Testis (tissue), 2 donors: Measurements from ENCODE around the gene TFB2M.

Source experiments
- POLR2A ChIP-seq: fragments of 450-650 bp; IDR thresholded peaks from one replicate; pipeline ENCODE4 v1.6.1; 2017; ENCODE audit warnings: antibody characterized with exemption, mild to moderate bottlenecking, moderate library complexity
- TF ChIP-seq, protein P1 (sequence below), 3 experiments: fragments of 450-650 bp in 2 of 3; fragments of 200-600 bp in 1 of 3; sonication (generic) in 1 of 3; IDR thresholded peaks; one replicate each; pipeline ENCODE4 v1.5.1; 2016 to 2019; ENCODE audit warnings: antibody characterized with exemption in 3 of 3, mild to moderate bottlenecking in 2 of 3, moderate library complexity in 1 of 3

GRCh38 chr1:246582301-246583055 is 16.4 kb upstream of the TFB2M start:
- TF ChIP-seq, protein P1, sequence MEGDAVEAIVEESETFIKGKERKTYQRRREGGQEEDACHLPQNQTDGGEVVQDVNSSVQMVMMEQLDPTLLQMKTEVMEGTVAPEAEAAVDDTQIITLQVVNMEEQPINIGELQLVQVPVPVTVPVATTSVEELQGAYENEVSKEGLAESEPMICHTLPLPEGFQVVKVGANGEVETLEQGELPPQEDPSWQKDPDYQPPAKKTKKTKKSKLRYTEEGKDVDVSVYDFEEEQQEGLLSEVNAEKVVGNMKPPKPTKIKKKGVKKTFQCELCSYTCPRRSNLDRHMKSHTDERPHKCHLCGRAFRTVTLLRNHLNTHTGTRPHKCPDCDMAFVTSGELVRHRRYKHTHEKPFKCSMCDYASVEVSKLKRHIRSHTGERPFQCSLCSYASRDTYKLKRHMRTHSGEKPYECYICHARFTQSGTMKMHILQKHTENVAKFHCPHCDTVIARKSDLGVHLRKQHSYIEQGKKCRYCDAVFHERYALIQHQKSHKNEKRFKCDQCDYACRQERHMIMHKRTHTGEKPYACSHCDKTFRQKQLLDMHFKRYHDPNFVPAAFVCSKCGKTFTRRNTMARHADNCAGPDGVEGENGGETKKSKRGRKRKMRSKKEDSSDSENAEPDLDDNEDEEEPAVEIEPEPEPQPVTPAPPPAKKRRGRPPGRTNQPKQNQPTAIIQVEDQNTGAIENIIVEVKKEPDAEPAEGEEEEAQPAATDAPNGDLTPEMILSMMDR (IDR thresholded peaks at IDR 0.05) = no peak
- TF ChIP-seq POLR2A = no peak
